Activated T-helper 1 cell treated with anti-CD3 and anti-CD28 coated beads, Interleukin-2, amount 50 U/mL, for 16 hours (primary cell): ENCODE data around the gene NOX5.

Experiments
- DNase-seq, 2 donors: peaks; one replicate each; pipeline ENCODE4 v3.0.0-alpha.2; 2020; ENCODE audit warnings: low read depth in 1 of 2, low spot score in 1 of 2

The NOX5 gene

DNA sequence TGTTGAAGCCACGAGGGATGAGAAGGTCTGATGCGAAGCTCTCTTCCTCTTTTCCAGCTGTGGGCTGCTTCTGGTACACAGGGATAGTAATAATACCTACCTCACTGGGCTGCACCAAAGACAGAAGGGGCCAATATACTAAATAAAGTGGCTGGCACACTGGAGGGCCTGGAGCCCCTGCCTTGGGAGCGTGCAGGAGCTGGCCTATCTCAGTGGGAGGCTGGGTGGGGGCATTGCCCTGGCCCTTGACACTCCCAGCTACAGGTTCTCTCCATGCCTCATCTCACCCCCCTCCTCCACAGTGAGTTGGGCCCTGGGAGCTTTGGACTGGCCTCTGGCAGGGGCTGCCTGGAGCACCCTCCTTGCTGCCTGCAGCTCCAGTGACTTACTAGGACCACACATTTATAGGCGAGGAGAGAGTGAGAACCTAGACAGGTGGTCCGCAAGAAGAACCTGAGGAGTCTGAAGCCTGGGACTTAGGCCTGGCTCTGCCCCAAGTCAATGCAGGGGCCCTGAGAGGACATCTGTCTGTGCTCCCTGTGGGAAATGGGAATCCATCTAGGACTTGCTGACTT lies 1.6 kb downstream of the NOX5 start:
- DNase-seq: no peak

DNA sequence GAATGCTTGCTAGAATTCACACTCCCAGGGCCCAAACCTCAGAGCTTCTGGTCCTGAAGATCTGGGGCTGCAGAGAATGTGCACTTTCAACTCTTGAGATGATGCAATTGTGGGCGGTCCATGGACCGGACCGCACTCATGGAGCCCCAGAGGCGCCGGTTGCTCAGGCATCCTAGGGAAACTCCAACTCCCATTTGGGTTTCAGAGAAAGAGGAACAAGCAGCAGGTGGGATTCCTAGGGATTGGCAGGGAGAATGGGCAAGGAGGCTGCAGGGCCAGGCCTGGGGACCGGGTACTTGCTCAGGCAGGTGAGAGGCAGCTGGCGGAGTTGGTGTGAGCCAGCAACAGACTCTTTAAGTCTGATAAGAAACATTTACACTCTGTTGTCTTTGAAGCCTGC lies 3.5 kb downstream of the NOX5 start:
- no peak for DNase-seq

GRCh38 chr15:69018951-69019350 lies 4.5 kb downstream of the NOX5 start:
- no peak for DNase-seq

DNA sequence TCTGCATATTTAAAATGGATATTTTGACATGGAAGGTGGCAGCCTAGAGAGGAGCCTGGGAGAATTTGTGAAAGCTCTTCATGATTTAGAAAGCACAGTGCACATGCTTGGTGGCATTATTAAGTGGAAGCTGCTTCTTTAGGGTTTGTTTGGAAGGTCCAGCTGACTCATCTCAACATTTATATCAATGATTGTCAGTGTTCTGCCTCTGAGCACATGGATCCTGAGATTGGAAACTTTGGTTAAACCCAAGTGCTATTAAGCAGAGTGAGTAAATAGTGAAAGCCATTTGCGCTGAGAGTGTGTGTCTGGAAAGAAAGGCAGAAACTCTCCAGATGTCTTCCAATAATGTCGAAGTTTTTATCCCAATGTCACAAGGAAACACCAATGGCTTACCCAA lies 7.4 kb downstream of the NOX5 start:
- DNase-seq: no peak

DNA sequence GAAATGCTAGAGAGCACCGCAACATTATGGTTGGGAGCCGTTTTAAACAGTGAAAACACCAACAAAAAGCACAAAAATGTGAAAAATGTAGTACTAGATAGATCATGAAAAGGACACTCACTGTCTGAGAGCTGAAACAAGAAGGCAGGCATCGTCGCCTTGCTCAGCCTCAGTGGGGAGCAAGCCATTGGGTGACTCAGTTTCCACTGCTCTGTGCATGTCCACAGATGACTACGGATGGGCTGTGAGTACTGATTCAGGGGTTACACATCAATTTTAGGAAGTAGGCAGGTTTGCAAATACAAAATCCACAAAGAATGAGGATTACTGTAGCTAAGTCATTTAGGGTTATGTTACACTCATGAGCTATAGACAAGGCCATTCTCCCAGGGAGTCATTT lies 10.8 kb downstream of the NOX5 start:
- DNase-seq: no peak

DNA sequence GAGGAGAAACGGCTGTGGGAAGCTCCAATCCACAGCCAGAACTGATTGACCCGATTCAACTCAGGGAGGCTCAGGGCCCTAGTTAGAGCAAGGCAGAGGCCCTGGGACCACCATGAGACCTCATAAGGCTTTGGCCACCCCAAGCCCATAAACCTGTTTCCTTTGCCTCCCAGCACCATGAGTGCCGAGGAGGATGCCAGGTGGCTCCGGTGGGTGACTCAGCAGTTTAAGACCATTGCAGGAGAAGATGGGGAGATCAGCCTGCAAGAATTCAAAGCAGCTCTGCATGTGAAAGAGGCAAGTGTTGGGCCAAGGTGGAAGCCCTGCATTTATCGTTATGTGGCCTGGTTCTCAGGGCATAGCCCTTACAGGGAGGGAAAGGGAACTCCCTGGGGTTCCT lies 11.9 kb downstream of the NOX5 start:
- DNase-seq: no peak

DNA sequence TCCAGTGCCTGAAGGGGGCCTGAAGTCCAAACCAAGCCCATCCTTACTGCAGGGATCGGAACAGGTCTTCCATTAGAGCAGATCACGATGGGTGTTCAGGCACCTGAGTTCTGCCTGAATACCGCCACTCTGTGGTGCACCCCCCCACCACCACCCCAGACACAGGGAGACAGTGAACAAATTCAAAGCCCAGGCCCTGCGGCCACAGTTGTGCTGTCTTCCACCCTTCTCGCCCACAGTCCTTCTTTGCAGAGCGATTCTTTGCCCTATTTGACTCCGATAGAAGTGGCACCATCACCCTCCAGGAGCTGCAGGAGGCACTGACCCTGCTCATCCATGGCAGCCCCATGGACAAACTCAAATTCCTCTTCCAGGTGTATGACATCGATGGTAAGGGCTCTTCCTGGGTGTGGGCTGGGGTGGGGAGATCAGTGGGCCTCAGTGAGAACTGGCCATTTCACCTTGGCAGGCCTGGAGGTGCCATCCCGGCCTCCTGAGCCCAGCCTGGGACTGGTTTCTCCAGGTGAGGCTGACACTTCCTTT lies 13.6 kb downstream of the NOX5 start:
- DNase-seq: no peak

- no peak for DNase-seq
These were observed 16.8 kb downstream of the NOX5 start for GRCh38 chr15:69031013-69032001.

- no peak for DNase-seq
These were observed 17.5 kb downstream of the NOX5 start for GRCh38 chr15:69032031-69032430.

DNA sequence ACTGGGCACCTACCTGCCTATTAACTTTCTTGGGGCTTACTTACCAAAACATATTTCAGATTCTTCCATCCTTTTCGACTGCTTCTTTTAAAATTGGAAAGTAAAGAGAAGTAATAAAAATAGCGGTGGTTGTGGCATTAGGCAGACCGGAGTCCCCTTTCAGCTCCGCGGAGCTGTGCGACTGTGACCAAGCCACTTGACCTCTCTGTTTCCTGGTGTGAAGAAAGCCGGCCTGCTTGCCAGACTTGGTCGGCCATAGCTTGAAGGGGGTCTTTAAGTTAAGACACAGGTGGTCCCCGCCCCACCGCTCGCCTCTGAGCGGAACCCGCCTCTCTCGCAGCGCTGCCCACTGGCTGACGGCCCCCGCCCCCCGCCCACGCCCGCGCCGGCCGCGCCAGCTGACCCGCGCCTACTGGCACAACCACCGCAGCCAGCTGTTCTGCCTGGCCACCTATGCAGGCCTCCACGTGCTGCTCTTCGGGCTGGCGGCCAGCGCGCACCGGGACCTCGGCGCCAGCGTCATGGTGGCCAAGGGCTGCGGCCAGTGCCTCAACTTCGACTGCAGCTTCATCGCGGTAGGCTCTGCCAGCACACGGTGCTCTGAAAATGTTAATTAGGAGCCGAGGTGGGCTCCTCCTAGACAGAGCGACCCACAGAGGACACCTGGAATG lies 18.3 kb downstream of the NOX5 start:
- DNase-seq: no peak

DNA sequence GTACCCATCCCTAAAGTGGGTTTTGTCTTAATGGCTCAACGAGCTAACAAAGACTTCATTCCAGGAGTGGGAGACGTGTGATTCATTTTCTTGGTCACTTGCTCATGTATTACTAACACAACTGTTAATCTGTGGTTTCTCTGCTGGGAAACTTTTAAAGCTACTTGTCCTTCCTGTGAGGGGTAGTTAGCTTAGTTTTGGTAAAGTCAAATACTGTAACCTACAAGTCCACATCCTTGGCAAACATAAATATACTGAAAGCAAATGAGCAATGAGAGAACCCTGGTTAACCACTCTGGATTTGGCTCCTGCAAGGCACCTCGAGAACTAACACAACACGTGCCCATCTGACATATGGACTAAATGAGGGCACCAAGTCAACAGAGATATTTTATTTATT lies 19.9 kb downstream of the NOX5 start:
- DNase-seq: no peak

DNA sequence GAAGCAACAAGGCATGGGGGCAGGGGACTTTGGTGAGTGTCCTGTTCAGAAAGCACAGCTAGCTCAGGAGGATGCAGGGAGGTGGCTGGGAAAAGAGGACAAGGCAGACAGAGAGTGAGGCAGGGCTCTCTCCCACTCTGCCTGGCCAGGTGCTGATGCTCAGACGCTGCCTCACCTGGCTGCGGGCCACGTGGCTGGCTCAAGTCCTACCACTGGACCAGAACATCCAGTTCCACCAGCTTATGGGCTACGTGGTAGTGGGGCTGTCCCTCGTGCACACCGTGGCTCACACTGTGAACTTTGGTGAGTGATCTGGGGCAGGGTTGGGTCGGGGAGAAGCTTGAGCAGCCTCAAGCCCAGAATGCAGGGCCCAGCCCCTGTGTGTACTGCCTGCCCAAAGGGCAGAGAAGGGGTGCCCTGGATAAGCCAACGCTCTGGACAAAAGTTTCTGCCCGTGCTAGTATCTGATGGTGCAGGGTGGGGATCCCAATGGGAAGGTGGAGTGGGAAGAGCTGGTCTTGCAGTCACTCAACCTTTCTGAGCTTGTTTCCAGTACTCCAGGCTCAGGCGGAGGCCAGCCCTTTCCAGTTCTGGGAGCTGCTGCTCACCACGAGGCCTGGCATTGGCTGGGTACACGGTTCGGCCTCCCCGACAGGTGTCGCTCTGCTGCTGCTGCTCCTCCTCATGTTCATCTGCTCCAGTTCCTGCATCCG lies 20.9 kb downstream of the NOX5 start:
- DNase-seq: no peak

GRCh38 chr15:69035918-69036258 lies 21.4 kb downstream of the NOX5 start:
- DNase-seq: no peak

GRCh38 chr15:69036826-69037225 lies 22.3 kb downstream of the NOX5 start:
- no peak for DNase-seq

- no peak for DNase-seq
These were observed 23.0 kb downstream of the NOX5 start for GRCh38 chr15:69037482-69037881.

DNA sequence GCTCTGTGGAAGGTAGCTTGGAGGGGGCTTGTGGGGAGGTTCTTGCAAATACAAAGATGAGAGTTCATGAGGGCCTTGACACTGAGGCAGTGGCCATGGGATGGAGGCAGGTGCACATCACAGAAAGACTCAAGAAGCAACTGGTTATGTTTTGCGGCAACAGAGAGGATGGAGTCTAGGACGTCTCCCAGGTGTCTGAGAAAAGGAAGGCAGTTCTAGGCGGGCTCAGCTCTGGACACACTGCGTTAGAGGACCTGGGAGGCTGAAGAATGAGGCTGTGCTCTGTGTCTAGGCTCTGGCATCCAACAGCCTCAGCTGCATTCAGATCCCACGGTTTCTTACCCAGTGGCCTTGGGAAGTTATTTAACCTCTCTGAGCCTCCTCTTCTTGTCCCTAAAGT lies 23.5 kb downstream of the NOX5 start:
- no peak for DNase-seq

- no peak for DNase-seq
These were observed 24.0 kb downstream of the NOX5 start for GRCh38 chr15:69038508-69038907.

- no peak for DNase-seq
These were observed 25.2 kb downstream of the NOX5 start for GRCh38 chr15:69039516-69040225.

- no peak for DNase-seq
These were observed 28.0 kb downstream of the NOX5 start for GRCh38 chr15:69042531-69042930.

- DNase-seq: no peak
These were observed 31.3 kb downstream of the NOX5 start for GRCh38 chr15:69045802-69046201.

DNA sequence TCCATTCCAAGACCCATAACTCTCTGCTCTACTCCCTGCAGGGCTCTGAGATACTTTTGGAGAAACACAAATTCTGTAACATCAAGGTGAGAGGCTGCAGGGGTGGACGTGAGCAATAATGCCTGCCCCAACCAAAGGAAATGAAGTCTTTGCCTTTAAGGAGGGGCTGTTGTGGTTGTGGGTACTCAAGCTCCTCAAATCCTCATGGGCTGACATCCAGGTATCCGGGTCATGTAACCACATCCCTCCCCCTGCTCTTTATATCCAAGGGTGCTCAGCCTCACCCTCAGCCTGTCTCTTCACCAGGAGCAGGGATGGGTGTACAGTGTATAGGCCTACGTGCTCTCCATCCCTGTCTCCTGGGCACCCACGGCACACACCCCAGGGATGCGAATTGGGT lies 32.3 kb downstream of the NOX5 start:
- DNase-seq: no peak
